ENCODE results near the gene ACTR5.

GRCh38 chr20:38727607-38728190 lies 20.6 kb upstream of the ACTR5 start:
- TF ChIP-seq CTCF (IDR thresholded peaks at IDR 0.05) (no peak), POLR2A (IDR thresholded peaks at IDR 0.05) (no peak), EP300 (IDR thresholded peaks at IDR 0.05; ENCODE audit: low read depth) (no peak), POLR2AphosphoS5 (IDR thresholded peaks at IDR 0.05) (no peak)
